HG03558 (cell line): ENCODE data around the gene AMMECR1.
A peak's percentile ranks its signal among the peaks of the same experiment; 100 is the strongest.

Source experiments
- ATAC-seq: cut with Tn5 transposase; IDR thresholded peaks from one replicate; pipeline ENCODE4 v1.9.1; 2021; ENCODE audit warnings: moderate number of reproducible peaks; ENCODE audit not compliant: unreplicated experiment; ENCODE audit errors: extremely low read depth

AMMECR1 gene

DNA sequence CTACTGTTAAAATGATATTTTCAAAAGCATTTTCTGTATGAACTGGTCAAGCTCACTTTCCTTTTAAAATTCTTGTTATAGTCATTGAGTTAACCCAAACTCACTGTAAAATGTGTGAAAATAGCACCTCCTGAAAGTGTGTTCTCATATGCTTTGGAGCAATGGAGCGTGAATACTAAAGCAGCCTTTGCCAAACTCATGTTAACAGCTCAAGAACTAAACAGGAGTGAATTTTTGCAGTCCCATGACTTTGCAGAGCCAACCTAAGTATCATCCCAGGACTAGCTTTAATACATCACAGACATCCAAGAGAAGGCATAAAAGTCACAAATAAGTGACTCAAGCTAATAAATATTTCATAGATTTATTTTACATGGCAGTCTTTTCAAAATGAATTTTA lies 2.3 kb downstream of the AMMECR1 start:
- ATAC-seq, result no peak

DNA sequence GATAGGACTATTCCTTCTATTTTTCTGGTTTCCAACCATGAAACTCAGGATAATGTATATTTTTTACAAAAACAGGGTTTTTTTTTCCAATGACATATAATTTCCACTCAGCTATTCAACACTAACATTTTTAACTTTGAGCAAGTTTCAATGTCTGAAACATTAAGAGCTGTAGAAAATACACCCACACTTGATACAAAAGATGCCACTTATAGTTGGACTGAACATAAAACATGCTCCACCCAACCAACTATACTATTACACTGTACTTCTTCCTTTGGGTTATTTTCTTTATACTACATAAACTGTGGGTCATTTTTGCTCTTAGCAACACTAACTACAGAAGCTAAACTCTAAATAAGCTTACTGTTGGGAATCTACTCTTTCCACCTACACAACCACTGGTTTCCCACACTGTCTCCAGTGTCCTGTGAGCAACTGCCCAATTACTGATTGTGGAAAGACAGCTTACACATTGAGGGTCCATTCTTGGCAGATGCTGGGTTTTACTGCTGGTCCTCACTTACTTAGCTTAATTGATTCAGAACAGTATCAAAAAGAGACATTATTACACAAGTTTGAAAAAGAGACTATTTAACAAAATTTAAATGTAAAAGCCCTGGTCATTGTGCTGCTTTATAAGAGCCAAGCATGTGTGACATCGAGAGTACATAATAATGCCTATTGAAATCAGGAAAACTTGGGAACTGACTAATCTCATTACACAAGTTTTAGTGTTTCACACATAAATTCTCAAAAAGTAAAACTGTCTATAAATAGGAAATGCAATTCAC lies 6.3 kb downstream of the AMMECR1 start:
- no peak for ATAC-seq

DNA sequence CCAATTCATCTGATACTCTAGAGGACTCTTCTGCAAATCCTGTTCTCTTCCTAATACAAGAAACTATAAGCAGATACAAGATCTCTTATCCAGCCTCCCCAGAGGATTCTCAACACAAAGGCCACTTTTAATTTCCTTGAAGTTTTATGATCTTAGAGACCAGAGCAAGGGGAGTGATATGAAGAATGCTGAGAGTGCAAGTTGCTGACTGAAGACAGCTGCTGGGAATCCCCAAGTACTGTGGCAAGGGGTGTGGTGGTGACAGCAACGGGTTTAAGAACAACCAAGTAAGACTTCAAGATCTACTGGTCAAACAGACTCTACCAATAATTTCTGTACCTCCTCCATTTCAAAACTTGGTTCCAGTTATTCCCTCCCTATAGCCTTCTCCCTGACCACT lies 7.0 kb downstream of the AMMECR1 start:
- ATAC-seq, result peak; percentile 64

DNA sequence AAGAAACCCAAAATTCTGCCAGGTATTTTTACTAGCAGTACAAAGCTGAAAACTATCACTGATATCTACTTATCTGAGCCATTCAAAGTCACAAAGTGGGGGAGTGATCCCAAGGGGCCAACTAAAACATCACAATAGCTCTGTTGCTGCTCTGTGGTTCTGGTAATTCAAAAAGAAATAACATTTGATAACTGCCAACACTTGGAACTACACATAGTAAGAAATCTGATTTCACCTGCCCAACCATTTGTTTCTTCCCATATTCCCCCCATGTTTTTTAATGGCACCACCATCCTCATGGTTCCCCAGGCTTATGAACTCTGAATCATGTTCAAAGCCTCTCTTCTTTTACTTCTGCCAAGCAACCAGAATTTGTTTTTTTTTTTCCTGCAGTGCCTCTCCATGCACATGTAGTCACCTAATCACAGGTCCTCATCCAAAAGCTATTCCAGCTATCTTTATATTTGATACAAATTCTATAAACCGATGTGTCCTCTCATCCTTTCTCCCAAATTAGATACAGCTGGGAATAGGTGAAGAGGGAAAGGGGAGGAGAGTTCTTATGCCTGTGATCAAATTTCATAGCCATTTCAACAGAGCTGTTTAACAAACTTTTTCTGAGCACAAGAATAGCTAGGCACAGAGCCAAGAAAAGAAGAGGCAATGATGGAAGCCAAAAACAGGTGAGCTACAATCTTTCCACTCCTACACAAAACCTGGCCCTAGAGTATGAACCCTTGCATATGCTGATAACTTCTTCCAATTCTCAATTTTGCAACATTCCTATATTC lies 7.7 kb downstream of the AMMECR1 start:
- ATAC-seq, result no peak

DNA sequence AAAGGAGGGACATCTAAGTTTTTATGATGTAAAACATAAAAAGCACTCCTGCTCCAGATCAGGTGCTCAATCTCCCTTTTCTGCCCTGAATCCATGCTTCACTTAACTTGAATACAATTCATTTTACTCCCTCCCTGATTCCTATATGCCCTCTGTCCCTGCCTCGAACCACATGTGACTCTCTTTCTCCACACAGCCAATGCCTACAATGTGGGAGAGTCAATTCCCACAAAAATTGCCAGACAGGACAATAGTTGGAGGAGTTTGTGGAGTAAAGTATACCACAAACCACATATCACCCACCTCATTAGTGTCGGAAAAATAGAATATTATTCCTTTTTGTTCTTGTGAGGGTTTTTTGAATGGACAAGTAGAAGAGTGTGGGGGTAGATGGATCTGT lies 9.7 kb downstream of the AMMECR1 start:
- ATAC-seq, result no peak

DNA sequence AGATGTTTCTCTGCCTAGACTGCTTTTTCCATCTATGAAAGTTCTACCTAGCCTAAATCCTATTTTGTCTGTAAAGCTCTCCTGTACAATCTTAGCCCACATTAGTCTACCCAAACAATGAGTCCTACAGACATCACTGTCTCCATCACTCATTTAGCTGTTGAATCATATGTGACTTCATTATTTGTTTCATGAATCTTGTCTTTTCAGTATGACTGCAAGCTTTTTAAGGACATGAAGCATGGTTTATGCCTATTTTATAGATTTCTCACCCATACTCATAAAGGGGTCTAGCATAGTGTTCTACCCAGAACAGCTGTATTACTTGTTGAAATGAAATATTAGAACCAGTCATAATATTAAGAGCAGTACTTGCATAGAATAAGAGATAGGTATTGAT lies 13.0 kb downstream of the AMMECR1 start:
- ATAC-seq, result no peak

DNA sequence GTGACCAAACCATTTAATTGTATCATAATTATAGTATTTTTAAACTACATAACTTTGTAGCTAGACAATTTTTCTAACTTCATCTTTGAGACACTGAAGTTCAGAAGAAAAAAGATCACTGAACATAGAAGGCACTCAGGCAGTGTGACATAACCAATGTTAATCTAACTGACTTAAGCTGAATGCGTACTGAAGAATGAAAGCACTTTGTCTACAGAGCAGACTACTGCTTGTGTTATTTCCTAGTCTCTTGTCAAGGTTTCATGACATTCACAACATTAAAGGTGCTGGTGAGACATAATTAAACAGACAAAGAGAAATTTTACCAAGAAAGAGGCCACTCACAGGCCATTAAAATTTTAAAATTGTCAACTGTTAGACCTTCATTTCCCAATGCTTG lies 13.5 kb downstream of the AMMECR1 start:
- ATAC-seq, result no peak

DNA sequence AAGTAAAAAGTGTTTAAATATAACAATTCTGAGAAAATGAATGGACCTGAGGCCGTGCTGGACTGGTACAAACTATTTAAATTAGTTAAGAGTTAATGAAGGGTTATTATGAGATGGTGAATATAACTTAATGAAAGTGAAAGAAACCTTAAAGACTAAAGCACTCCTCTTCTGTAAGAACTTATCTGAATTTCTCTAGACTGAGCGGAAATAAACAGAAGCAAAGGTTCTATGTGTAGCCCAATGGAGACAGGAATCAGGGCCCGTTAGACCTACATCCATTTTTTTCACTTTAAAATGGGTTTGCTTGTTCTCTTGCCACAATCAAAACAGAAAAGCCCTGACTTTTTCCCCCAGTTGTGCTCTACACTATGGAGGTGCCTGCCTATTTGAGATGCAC lies 14.9 kb downstream of the AMMECR1 start:
- ATAC-seq, result no peak

DNA sequence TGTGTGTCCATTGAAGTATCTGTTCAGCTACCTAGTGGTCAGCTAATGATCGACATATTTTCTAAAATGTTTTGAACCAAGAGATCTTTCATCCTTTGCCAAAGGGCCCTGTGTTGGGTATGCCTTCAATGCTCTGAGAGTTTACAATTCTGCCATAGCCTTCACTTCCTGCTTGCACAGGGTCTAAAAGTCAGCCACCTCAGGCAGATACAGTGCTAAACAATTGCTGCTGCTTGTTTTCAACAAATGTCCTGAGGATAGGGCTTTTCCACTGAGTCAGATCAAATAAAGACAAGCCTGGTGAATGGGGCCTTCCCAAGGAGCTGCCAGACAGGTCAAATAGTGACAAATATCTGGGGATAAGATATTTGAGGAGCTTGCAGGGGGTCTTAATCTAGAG lies 16.7 kb downstream of the AMMECR1 start:
- ATAC-seq, result no peak

DNA sequence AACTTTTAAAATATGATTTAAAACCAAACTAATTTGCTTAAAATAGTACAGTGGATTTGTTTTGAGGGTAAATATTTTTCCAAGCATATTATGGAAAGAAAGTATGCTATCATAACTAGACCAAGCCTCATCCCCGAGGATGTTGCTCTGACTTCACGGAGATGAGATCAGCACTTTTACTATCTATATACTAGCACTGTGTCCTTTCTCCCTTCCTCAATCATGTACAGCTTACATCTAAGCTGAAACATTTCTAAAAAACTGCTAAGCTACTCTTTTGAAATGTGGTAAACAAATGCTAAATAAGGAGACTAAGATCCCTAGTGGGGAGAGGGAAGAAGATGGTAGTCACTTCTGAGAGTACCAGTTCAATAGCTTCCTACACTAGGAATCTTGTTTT lies 23.8 kb downstream of the AMMECR1 start:
- ATAC-seq, result no peak

DNA sequence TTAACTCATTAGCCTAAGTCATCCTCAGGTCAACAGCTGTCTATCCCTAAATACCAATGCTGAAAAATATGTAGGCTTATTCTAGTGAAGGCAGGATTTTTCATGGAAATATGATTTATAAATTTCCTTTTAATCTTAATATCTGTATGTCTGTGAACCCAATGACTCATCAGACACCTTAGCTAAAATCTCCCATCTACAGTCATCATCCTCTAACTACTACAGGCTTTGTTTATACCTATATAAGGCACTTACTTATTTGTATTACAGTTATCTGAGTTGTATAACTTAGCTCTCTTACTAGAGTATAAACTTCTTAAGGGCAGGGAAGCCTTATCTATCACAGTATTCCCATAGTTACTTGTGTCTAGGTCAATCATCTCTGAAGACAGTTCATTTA lies 24.2 kb downstream of the AMMECR1 start:
- ATAC-seq, result no peak

DNA sequence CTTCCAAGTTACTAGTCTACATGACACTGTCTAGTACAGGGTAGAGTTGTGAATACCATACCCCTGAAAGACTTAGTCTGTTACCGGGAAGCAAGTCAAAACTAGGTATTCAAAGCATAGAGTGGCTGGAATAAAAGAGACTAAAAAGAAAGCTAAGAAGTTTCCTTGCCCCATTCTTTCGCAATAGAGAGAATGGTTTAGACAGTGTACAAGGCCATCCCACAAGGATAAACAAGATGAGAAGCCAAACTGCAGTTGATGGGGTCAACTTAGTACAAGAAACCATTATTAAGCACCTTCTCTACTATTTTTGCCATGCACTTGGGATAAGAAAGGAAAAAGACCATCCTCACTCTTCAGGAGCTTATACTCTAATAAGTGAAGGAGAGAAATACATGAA lies 30.3 kb downstream of the AMMECR1 start:
- no peak for ATAC-seq

DNA sequence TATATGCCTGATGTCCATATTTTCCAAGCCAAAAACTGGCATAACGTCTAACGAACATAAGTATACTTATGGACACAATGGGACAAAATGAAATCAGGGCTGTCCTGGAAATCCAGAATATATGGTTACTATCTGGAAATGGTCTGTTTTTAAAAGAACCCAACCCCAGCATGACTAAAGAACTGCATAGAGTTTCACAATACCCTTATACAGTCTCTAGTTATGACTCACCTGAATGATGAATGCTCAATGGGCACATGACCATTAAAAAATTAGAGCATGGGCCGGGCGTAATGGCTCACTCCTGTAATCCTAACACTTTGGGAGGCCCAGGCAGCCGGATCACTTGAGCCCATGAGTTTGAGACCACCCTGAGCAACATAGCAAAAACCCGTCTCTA lies 31.8 kb downstream of the AMMECR1 start:
- no peak for ATAC-seq

DNA sequence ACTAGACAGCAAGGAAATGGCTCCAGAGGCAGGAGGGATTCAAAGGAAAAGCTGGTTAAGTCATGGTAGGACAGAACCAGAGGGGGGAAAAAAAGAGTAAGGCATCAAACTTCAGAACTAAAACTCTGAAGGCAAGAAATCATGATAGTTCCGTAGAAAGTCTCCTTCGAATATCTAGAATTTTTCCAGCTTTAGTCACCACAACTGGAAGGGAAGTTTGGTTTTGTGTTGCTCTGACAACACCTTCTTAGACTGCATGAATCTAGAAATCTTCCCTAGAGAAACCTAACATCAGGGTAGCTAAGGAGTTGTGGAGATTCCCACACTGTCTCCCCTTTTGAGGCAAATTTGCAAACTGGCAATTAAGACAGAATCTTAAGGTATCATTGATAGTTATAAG lies 33.7 kb downstream of the AMMECR1 start:
- ATAC-seq, result no peak

DNA sequence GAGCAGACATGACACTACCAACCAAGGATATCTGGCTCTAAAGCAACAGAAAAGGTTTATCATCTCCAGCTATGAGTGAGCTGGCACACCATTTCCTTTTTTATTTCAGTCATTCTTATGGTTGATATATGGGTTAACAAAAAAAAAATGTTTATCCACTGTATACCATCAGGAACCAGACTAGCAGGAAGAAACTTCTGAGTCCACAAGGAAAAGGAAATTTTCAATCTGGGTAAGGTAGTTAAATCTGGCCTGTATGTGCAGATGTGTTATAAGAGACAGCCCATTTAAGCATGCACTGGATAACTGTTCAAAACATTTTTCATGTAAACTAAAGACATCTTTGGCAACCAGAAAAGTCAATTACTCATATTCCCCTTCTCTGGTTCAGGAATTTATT lies 35.0 kb downstream of the AMMECR1 start:
- no peak for ATAC-seq

DNA sequence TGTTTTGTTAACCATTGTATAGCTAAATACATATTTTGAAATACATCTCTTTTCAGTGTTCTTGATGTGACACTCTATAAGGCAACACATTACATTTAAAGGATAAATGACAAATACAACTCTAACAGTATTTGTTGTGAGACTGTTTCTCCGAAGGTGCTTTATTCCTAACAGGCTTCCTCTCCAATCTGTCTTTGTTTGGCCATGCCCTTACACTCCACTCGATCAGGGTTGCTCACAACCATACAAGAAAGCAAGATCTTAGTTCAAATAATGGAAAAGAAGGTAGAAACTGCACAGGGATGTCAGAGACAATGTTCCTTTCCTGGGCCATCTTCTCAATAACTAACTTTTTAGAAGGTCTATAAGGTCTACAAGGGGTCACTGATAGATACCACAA lies 36.5 kb downstream of the AMMECR1 start:
- ATAC-seq, result no peak

DNA sequence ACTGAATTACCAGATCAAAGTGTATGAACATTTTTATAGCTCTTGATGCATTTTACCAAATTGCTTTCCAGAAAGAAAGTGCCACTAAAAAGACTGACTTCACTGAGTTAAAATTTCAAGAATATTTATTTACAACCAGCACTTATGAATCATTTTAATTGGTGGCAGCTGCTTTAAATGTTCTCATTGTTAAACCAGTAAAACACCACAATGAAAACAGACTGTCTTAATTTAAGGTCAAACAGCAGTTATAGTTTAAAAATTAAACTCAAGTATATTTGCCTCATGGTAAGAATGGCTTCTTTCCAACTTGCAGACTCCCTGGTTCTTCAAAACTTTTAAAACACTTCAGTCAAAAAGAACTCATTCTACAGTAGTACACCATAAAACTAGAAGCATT lies 36.9 kb downstream of the AMMECR1 start:
- ATAC-seq, result no peak

DNA sequence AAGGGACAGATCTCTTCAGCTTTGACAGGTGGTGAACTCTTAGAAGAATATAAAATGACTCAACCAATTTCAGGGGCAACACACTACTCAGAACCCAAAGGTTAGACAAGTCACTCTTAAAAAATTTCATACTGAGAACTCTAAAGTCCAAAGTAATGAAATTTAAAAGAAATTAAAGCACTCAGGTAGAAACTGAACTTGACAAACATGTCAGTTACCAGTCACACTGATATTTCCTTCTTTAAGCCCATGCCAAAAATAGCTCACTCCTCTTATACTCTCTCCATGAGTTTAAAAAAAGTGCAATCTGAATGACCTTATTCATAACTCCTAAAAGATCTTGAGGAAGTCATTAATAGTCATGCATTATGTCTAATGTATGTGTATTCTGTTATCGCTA lies 40.3 kb downstream of the AMMECR1 start:
- no peak for ATAC-seq

DNA sequence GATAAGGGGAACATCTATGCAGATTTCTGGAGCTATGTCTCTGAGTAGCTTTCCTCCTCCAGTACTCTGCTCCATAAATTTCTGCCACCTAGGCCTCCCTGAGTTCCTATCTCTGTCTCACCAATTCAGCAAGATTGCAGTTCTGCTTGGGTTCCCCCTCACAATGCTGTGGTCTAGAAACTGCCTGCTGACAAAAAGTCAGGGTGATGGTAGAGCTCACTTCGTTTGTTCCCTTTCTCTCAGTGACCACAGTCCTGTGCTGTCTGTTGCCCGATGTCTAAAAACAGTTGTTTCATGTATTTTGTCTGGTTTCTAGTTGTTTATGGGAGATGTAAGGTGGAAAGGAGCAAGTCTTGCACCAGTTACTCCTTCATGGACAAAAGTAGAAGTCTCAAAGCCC lies 41.1 kb downstream of the AMMECR1 start:
- peak; percentile 80 for ATAC-seq

DNA sequence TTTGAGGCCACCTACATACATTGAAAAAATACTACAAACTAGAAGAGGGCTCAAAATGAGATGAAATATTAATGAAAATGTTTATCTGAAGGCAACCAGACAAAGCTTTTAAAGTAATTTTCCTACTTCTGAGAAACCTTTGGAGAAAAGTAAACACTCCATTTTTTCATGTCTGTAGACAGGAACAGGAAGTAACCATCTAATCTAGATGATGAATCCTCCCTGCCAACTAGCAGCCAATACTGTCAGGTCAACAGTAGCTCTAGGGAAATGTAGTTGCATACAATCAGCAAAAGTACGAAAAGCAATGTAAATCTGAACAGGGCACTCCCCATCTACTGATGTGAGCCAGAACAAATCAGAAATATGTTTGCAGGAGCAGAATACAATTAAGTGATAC lies 49.0 kb downstream of the AMMECR1 start:
- ATAC-seq, result no peak

DNA sequence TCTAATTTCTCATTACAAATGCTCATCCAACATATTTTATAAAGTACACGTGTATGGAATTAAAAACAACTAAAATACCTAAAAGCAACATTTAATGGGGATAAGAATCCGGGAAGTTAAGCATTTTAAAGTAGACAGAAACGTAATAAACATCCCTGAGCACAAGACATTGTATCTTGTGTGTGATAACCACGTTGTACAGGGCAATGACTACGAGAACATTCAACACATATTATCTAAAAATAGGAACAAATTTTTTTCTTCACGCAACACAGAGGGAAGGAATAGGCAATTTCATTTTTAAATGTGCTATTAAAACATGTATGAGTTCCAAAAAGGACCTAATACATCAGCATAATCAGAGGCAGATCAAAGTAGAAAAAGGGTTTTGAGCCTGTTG lies 49.5 kb downstream of the AMMECR1 start:
- no peak for ATAC-seq

DNA sequence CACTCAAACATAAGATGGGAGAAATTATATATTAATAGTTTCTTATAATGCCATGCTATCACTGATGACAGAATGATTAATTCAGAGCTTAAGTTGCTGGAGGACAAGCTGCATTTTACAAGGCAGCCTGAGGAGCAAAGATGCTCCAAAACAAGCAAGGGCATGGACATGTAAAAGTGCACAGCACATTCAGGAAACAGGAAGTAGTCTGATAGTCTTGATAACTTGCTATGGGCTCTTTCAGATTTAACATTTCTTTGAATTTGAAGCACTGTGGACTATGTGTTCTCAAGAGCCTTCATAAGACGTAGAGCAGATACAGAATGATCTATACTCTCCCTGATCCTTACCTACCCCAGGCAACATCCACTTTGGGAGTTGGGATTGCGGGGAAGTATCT lies 50.0 kb downstream of the AMMECR1 start:
- ATAC-seq, result no peak
